Activated CD4-positive, alpha-beta T cell treated with anti-CD3 and anti-CD28 coated beads, Interleukin-2, Interleukin-6, amounts not matched to agents 100 ng/mL and 50 ng/mL, durations not matched to agents 16 hours and 8 hours (primary cell): ENCODE results near the gene LCN1.

ENCODE experiments used
- DNase-seq: peaks from one replicate; pipeline ENCODE4 v3.0.0-alpha.2; 2020

Gene LCN1

DNA sequence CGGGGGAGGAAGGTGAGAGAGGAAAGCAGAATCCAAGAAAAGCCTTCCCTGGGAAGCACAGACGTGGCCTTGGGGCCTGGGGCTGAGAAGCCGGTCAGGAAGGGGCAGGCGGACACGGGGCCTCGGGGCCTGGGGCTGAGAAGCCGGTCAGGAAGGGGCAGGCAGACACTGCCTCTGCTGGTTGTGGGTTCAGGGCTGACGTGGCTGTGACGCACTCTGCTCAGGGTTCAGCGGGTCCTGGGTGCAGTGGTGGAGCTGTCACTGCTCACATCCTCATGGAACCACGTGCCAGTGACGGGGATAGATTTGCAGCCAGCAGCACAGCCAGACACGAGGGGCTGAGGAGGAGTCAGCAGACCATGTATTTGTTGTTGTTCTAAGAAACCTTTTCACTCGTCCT, 53.1 kb downstream of the LCN1 start:
- DNase-seq, result no peak

DNA sequence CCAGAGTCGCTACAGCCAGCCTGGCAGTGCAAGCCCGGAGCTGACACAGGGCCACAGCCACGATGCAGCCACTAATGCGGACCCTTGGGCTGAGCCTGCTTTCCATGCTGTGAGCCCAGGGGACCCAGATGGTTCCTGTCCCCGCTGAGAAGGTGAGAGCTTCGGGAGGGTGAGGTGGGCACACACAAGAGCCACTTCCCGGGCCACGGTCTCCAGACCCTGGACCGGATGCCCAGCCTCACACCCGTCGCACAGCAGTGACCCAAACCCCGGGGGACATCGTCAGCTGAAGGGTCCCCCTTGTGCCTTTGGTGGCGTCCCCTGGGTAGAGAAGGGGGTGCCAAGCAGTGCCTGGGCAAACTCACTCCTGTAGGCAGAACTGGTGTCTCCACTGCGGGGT, 53.7 kb downstream of the LCN1 start:
- no peak for DNase-seq
